Retina (tissue), 1 donor: Measurements from ENCODE around the gene WDR31.
"Not testable (repeated sequence)": the region's sequence is repeated elsewhere in the genome, so short reads cannot be mapped to it uniquely, and the experiment has no call there.

Experiments used
- DNase-seq: peaks from one replicate; pipeline ENCODE4 v3.0.0-alpha.2; 2016

WDR31 gene

DNA sequence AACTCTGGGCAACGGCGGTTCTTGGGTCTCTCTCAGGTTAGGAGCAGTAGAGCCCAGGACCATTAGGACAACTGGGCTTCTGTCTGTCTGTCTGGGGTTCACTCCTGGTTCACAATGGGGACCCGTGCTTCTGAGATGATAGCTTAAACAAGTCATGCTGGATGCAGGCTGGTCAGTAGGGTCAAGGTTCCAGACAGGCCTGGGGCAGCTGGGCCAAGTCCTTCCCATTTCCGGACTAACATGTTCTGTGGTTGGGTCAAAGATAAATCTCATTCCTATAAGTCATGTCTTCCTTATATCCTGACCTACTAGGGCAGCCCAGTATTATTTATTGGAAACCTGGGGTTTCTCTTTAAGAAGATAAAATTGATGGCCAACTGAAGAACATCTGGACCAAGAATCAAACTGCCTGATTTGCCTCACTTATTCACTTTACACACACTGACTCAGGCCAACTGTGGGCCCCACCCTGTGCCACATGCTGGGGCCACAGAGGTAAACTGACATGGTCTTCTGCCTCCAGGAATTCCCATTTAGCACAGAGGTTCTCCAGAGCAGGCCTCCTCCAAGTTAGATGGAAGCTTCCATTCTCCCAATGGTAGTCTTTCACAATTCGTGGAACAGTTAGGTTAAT lies 28.4 kb upstream of the WDR31 start:
- DNase-seq, result no peak

DNA sequence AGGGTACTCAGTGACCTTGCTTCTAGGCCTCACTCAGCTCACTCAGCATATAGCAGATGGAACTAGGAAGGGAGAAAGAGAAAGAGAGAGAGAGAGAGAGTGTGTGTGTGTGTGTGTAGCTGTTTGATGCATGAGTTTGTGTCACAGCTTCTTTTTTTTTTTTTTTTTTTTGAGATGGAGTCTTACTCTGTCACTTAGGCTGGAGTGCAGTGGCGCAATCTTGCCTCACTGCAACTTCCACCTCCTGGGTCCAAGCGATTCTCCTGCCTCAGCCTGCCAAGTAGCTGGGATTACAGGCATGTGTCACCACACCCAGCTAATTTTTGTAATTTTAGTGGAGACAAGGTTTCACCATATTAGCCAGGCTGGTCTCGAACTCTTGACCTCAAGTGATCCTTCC lies 25.6 kb upstream of the WDR31 start:
- DNase-seq, result not testable (repeated sequence)

DNA sequence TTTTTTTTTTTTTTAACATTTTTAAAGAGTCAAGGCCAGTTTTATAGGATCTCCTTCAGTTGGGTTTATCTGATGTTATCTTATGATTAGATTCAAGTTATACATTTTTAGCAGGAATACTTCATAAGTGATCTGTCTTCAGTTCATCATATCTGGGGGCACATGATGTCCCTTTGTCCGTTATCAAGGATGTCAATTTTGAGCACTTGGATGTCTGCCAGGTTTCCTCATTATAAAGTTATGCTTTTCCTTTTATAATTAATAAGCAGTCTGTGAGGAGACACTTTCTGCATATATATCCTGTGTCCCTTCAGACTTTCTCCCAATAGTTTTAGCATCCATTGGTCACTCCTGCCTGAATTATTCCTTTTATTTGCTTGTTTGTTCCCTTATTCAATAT lies 24.9 kb upstream of the WDR31 start:
- DNase-seq, result no peak

DNA sequence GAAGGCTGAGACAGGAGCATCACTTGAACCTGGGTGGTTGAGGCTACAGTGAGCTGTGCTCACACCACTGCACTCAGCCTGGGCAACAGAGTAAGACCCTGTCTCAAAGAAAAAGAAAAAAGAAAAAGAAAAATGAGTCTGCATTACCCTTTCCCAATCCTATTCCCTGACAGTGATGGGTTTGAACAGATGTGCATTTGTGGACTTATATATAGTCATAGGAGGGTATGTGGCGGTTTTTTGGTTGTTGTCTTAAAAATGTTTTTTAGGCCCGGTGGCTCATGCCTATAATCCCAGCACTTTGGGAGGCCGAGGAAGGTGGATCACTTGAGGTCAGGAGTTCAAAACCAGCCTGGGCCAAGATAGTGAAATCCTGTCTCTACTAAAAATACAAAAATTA lies 23.3 kb upstream of the WDR31 start:
- no peak for DNase-seq

DNA sequence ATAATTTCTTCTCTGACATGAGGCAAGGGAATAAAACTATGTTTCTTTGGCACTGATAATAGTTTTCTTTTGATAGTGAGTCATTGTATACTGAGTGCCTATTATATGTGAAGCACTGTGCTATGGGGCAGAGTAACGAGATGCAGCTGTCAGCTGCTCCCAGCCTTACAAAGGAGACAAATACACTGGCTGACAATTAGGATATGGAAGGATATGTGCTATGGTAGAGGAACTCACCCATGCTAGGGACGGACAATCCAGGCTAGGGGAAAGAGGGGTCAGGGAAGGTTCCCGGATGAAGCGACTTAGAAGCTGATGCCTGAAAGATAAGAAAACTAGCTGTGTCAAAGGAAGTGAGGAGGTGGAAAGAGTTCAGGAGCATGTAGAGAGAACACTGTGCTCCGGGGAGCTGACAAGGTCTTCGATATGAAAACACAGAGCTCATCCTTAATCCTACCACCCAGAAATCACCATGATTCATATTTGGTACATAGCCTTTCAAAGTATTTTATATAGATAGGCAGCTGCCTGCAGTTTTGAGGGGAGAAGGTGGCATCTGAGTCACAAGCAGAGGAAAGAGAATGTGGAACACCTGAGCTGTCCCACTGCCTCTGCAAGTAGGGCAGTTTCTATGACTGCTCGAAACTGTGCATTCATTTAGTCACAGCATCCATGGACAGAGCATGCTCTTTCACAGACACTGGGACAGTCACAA lies 21.4 kb upstream of the WDR31 start:
- DNase-seq, result no peak

DNA sequence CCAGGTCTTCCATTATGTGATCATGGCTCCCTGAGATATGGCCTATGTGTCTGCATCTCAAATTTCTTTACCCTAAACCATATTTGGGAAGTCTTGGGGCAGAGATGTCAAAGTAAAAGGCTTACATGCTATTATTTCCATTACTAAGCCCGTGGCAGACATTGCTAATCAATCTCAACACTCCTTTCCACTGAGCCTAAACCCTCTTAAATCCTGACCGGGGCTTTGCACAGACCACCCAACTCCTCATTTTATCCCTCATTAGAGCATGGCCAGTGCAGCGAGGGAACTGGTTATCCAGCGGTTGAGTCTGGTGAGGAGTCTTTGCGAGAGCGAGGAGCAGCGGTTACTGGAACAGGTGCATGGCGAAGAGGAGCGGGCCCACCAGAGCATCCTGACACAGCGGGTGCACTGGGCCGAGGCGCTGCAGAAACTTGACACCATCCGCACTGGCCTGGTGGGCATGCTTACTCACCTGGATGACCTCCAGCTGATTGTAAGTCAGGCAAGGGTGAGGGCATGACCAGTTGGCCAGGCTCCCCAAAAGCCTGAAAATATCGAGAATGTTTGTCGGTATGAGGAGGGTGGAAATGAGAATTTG lies 20.3 kb upstream of the WDR31 start:
- no peak for DNase-seq

DNA sequence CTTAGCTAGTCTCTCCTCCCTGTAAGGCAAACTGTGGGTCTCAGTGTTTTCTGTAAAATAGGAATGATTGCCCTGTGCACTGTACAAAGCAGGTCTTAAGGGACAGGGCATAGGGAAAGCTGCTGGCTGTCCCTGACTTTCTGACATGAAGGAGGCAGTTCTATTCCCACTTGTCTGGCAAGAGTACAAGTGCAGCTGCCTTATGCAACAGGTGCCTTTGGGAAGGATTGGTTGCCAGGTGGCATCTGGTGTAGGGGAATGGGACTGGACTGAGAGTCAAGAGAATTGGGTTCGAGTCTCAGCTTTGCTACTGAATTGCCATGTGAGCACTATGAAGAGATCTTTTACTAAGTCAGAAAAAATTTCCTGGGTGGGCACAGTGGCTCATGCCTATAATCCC lies 19.3 kb upstream of the WDR31 start:
- no peak for DNase-seq

DNA sequence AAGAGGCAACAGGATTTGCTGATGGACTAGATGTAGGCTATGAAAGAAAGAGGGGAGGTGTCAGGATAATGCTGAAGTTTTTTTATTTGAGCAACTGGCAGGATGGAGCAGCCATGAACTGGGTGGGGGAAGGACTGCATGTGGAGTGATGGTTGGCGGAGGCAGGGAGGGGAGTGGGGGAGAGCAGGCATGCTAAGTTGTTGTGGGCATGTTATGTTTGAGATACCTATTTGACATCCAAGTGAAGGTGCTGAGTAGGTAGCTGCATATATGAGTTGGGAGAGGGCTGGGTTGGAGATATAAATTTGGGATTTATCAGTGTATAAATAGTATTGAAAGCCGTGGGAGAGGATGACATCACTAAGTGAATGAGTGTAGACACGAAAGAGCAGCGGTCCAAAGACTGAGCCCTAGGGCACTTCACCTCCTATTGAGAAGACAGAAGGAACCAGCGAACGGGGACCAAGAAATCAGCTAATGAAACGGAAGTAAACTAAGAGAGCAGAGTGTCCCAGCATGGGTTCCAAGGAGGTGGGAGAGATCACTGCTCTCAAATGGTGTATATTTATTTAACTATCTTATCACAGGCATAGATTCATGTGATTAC lies 16.7 kb upstream of the WDR31 start:
- DNase-seq, result no peak

DNA sequence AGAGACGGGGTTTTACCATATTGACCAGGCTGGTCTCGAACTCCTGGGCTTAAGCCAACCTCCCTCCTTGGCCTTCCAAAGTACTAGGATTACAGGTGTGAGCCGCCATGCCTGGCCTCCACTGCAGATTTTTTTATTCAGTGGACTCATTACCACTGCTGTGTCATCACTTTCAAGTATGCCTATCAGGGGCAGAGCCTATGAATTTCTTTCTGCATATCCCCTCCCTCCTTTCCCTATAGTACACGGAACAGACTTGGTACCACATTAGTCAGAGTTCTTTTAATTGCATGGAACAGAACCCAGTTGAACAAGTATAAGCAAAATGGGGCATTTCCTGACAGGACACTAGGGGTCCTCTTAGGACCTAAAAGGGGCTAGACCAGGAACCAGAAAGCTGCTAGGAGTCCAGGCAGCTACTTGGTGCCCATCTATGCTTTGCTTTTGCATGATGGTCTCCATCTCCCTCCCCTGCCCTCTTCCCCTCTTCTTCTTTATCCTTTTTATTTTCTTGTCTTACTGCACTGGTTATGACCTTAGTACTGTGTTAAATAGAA lies 15.0 kb upstream of the WDR31 start:
- no peak for DNase-seq

DNA sequence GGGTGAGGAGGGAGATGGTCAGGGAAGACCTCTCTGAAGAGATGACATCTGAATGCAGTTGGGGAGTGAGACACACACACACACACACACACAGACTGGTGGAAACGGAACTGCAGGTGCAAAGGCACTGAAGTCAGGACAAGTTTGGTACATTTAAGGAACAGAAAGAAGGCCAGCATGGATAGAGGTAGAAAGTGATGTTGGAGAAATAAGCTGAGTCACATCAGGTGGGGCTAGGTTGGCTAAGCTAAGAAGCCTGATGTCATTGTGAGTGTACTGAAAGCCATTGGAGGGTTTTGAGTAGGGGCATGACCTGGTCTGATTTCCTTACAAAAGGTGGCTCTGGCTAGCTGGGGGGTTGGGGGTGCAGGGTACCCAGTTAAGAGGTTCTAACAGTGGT lies 12.3 kb upstream of the WDR31 start:
- DNase-seq, result no peak

DNA sequence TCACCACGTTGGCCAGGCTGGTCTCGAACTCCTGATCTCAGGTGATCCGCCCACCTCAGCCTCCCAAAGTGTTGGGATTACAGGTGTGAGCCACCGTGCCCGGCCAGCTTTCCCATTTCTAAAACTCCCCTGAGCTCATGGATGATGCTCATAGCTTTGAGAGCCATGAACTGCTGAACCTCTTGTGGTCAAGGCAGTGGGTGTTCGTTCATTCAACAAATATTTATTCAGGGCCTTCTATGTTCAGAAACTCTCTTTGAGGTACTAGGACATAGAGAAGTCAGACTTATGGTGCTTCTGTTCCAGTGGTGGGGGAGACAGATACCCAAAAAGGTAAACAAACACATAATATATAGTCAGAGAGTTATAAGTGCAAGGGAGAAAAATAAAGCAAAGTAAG lies 11.9 kb upstream of the WDR31 start:
- no peak for DNase-seq

DNA sequence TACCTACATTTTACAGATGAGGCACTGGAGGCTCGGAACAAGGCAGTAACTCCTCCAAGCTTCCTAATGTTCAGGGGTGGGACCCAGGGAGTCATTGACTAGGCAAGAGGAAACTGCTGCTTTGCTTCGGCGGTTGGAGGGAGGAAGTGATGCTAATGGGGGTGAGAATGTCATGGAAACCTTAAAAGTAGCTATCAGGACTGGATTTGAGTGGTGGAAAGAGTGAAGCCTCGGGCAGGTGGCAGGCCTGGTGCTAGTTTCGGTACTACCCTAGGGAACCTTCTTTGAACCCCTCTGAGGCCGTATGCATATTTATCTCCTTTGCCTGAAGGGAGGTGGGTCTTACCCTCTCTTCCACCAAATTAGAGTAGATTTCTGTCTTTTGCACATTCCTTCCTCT lies 10.9 kb upstream of the WDR31 start:
- no peak for DNase-seq

DNA sequence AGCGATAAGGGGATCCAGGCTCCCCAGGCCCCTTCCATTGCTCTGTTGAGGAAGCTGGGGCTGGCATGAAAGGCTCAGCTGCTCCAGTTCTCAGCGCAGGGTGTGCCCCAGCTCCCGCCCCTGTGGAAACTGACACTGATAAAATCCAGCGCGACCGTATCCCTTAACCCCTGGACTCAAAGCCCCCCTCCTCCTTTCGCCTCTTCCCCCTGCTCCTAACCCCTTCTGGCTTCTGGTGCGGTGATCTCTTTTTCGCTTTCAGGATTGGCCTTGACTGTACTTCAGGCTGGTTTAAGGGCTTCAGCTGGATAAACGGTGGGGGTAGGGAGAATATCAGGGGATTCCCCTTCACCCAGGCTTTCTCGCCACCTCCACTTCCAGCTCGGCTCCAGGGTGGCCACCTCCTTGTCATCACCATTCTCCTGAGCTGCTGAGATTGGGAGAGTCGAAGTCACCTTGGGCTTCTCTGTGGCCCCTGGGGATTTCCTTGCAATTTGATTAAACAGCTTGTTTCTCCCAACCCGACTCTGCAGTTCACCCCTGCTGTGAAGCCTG lies 10.1 kb upstream of the WDR31 start:
- peak; percentile 30 for DNase-seq

DNA sequence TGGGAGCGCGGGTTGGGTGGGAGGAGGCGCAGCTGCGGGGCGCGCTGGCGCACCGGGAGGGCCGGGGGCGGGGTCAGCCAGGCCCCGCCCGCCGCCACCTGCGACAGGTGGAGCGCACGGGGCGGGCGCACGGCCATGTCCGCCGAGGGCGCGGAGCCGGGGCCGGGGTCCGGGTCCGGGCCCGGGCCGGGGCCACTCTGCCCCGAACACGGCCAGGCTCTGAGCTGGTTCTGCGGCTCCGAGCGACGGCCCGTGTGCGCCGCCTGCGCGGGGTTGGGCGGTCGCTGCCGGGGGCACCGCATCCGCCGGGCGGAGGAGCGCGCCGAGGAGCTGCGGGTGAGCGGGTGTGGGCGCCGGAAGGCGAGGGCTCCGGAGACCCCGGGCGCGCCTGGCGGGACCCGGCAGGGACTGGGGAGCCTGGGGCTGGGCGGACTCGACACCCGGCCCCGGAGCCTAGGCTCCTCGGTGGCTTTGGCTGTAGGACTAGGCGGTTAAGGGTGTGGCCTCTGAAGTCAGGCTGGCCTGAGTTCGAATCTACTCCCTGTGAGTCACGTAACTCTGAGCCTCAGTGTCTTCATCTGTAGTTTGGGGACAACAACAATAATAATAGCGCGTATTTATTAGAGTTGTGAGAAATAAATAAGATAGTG lies 9.5 kb upstream of the WDR31 start, which contains the start of gene BSPRY:
BSPRY (plus strand) TSS at position 97 of the 650 bp plus-strand sequence; CDS start at position 136, 39 bp downstream.
- DNase-seq, result peak; percentile 38

DNA sequence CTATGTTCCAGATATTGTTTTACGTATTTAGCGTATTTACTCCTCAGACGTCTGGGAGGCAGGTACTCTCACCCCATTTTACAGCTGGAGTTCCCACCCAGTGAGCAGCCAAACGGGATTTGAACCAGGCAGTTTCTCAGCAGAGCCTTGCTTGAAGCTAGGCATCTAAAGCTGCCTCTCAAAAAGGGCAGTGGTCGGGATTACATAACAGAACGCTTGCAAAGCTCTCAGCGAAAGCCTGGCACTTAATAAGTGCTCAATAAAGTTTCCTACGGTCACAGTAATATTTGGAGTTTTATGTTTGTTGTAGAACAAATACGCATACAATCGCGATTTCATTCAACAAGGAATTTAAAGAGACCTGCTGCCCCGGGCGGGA lies 9.0 kb upstream of the WDR31 start:
- DNase-seq, result peak; percentile 23

DNA sequence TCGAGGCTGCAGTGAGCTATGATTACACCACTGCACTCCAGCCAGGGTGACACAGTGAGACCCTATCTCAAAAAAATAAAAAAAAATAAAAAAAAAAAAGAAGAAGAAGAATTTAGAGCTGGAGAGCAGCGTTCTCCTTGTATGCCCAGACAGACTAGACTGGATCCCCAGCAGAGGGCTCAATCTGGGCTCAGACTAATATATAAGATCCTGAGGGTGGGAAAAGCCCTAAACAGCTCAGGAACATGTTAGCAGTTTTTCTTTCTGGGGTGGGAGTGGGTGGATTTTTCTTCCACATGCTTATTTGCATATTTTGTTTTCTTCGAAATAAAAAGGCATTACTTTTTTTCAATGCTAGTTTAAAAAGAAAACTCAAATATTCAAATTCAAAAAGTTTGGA lies 8.4 kb upstream of the WDR31 start:
- DNase-seq, result no peak

DNA sequence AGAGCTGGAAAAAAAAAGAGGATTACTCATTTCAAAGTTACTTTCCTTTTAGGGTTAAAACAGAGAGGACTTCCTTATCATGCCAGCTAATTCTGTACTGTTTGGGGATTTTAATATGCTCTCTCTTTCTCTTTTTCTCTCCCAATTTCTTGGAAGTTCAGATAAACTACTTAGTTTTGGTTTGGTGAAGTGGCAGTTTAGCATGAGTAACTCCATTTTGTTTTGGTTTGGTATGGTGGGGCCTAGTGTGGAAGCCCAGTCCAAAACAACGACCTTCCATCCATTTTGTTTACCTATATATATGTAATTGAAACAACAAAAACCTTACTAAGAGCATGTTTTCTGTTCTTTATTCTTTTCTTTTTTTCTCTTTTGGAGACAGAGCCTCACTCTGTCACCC lies 5.6 kb upstream of the WDR31 start:
- DNase-seq, result no peak

DNA sequence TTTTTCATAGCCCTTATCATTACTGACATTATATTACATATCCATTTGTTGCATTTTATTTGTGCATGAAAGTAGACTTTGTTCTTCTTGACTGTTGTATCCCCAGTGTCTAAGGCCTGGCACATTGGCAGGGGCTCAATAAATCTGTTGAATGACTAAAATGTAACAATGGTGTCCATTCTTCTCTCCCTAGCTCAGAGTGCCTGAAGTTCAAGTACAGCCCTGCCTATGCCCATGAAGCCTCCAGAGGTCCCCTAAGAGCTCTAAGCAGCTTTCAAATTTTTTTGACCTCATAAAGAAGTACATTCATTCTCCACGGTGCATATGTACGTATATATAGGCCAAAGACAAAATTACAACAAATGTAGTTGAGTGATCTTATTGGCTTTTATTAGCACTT lies 5.1 kb upstream of the WDR31 start:
- no peak for DNase-seq

DNA sequence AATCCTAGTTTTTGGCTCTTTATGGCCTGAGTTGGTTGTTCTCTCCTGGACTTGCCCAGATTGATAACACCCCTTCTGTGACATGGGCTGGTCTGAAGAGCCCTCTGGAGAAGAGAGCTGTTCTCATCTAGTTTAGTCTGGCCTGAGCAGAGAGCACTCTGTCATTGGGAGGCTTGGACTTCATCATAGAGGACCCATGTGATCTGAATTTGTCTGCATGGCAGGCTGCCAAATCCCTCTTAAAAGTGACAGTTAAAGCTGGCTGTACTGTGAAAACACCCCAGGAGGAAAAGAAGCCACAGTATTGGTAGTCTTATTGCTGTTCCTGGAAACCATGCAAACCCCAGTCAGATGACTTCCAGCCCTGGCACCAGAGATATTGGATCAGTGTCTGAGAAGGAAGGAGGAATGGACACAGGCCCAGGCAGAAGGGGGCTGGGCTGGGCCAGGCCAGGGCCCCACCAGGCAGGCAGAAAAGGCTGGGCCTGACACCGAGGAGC lies 3.7 kb upstream of the WDR31 start:
- no peak for DNase-seq

DNA sequence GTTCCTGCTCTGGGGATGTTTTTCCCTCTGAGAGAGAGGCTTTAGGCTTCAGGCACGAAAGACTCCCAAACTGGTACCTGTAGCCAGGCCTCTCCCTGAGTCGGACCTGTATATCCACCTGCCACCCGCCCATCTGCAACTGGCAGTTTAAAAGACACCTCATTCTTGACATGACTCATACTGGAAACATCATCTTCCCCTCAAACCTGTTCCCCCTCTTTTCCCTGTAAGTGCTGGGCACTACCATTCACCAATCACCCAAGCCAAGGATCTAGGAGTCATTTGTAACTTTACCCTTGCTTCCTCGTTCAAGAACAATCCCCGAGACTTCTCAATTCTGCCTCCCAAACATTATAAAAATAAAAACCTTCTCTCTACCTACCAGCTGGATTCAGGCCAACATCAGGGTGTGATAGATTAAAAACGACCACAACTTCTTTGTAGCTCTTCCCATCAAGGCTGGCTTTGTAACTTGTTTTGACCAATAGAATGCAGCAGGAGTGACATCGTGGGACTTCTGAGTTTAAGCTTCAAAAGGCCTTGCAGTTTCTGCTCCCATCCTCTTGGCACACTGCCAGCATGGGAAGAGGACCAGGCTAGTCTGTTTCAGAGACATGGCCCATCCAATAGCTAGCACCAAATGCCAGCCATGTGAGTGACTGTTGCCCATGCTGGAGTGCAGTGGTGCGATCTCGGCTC lies 1.8 kb upstream of the WDR31 start:
- DNase-seq, result no peak

DNA sequence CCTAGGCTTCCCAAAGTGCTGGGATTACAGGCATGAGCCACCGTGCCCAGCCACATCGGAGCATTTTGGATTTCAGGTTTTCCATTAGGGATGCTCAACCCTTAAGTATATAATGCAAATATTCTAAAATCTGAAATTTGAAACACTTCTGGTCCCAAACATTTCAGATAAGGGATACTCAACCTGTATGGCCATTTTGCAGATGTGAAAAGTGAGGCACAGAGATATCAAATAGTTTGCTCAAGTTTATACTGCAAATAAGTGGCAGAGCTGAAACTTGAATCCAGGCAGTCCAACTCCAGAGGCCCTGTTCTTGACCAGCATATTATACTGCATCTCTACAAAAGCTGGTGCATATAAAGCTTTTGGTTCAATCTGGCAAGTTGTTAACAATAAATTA lies 2.4 kb downstream of the WDR31 start:
- DNase-seq, result no peak

DNA sequence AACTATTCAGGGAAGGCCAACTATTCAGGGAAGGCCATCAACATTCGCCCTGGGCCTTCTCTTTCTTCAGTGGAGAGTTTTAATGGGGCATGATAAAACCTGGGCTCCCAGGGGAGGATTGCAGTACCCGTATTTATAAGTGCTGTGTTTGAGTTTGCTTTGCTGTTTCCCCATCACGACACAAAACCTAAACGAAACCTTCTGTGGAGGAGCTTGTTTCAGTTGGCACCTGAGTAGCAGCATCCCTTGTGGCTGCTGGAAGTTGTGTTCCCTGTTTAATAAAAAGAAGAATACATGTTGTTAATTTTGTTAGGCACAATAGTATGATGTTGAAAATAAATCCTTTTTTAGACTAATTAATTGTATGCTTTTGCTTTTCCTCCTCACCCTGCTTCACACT lies 8.3 kb downstream of the WDR31 start:
- DNase-seq, result no peak
